Measurements from ENCODE around the gene PSMB3. TPM values are rescaled to one million over a fixed set of nuclear protein-coding genes. Genes with fewer than 3 reads are reported as not detected.
"Not testable (repeated sequence)": the region's sequence is repeated elsewhere in the genome, so short reads cannot be mapped to it uniquely, and the experiment has no call there.

Gene PSMB3
- total and polyA plus RNA-seq, 2 donors (not counting 1 experiment from before 2014, with no cell fraction given) = 210 to 299 TPM

DNA sequence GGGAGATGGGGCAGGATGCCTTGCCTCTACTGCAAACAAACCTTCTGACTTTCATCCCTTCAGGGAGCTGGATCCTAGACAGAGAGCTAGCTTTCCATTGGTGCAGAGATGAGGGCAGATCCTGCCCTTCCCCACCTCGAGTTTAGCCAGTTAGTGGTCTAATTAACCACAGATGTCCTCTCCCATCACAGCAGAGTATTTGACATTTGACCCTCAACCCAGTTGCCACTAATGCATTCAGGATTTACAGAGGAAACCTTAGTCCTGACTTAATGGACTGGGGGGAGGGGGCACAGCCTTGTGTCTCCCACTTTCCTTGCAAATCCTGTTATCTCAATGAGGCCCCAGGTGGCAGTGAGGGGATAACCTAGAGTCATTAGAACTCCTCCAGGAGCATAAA lies 36.6 kb downstream of the PSMB3 start:
- no peaks in the 10 kb centered on the region for H3K27me3 ChIP-seq (ENCODE audit: control insufficient read depth, insufficient read depth, low read length)
- peak overlapping the region; percentile 5 for H3K27ac ChIP-seq (ENCODE audit: insufficient read depth, low read length)
- H3K9me3 ChIP-seq (ENCODE audit: control insufficient read depth, insufficient read depth, low read depth, low read length) = no peaks in the 10 kb centered on the region
- no peak for TF ChIP-seq EZH2 (IDR thresholded peaks at IDR 0.05; ENCODE audit: low read length, missing control alignments)
- TF ChIP-seq, protein P1, sequence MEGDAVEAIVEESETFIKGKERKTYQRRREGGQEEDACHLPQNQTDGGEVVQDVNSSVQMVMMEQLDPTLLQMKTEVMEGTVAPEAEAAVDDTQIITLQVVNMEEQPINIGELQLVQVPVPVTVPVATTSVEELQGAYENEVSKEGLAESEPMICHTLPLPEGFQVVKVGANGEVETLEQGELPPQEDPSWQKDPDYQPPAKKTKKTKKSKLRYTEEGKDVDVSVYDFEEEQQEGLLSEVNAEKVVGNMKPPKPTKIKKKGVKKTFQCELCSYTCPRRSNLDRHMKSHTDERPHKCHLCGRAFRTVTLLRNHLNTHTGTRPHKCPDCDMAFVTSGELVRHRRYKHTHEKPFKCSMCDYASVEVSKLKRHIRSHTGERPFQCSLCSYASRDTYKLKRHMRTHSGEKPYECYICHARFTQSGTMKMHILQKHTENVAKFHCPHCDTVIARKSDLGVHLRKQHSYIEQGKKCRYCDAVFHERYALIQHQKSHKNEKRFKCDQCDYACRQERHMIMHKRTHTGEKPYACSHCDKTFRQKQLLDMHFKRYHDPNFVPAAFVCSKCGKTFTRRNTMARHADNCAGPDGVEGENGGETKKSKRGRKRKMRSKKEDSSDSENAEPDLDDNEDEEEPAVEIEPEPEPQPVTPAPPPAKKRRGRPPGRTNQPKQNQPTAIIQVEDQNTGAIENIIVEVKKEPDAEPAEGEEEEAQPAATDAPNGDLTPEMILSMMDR (conservative IDR thresholded peaks at IDR 0.05 in 1 of 2, IDR thresholded peaks at IDR 0.05 in 1 of 2; ENCODE audit: low read depth in 1 of 2, low read length in 2 of 2) = no peak
- no peak overlapping the region for H2AFZ ChIP-seq (ENCODE audit: low read length)
- H3K4me3 ChIP-seq (replicated peaks in 1 of 4; ENCODE audit: control extremely low read depth in 1 of 4, insufficient read depth in 1 of 4, low read depth in 3 of 4, low read length in 4 of 4) = peak overlapping the region in 1 of 4 experiments; percentile 19
- no peak overlapping the region for H3K9ac ChIP-seq (ENCODE audit: insufficient read depth, low read length)
- peaks cover 6% of the 10 kb centered on the region for H3K4me1 ChIP-seq (ENCODE audit: control insufficient read depth, extremely low read depth, insufficient read depth, low read length)
- peaks cover 36% of the 10 kb centered on the region for H3K79me2 ChIP-seq (ENCODE audit: control insufficient read depth, insufficient read depth, low read length)
- no peaks in the 10 kb centered on the region for H4K20me1 ChIP-seq (ENCODE audit: control insufficient read depth, extremely low read depth, insufficient read depth, low read length)
- peaks cover 16% of the 10 kb centered on the region for H3K36me3 ChIP-seq (ENCODE audit: control insufficient read depth, insufficient read depth, low read length)
- H3K4me2 ChIP-seq (ENCODE audit: extremely low read depth, insufficient read depth, low read length) = peak overlapping the region; percentile 0
- DNase-seq (ENCODE audit: low read depth in 2 of 2) = peak in 1 of 2 donors; percentile 15

DNA sequence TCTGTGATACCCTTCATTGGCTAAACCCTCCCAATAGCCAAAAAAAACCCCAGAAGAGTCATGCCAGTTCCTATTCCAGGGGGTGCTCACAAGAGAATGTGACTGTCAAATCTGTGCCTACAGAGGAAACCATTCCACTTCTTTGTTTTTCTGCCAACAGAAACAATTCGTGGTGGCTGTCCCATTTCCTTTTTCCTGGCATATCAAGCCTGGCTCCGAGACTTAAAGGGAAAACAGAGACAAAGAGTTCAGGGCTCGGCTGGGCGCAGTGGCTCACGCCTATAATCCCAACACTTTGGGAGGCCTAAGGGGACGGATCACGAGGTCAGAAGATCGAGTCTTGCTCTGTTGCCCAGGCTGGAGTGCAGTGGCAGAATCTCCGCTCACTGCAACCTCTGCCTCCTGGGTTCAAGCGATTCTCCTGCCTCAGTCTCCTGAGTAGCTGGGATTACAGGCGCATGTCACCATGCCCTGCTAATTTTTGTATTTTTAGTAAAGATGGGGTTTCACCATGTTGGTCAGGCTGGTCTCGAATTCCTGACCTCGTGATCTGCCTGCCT lies 37.7 kb downstream of the PSMB3 start:
- peaks cover 11% of the 10 kb centered on the region for H3K36me3 ChIP-seq (ENCODE audit: control insufficient read depth, insufficient read depth, low read length)
- not testable (repeated sequence) for DNase-seq (ENCODE audit: low read depth in 2 of 2); H4K20me1 ChIP-seq (ENCODE audit: control insufficient read depth, extremely low read depth, insufficient read depth, low read length); H3K4me3 ChIP-seq (replicated peaks in 1 of 4; ENCODE audit: control extremely low read depth in 1 of 4, insufficient read depth in 1 of 4, low read depth in 3 of 4, low read length in 4 of 4); H3K27me3 ChIP-seq (ENCODE audit: control insufficient read depth, insufficient read depth, low read length); H3K9ac ChIP-seq (ENCODE audit: insufficient read depth, low read length); H3K9me3 ChIP-seq (ENCODE audit: control insufficient read depth, insufficient read depth, low read depth, low read length); H3K4me1 ChIP-seq (ENCODE audit: control insufficient read depth, extremely low read depth, insufficient read depth, low read length); H2AFZ ChIP-seq (ENCODE audit: low read length); H3K4me2 ChIP-seq (ENCODE audit: extremely low read depth, insufficient read depth, low read length)
- H3K27ac ChIP-seq (ENCODE audit: insufficient read depth, low read length) = peak overlapping the region; percentile 30
- peaks cover 39% of the 10 kb centered on the region for H3K79me2 ChIP-seq (ENCODE audit: control insufficient read depth, insufficient read depth, low read length)

DNA sequence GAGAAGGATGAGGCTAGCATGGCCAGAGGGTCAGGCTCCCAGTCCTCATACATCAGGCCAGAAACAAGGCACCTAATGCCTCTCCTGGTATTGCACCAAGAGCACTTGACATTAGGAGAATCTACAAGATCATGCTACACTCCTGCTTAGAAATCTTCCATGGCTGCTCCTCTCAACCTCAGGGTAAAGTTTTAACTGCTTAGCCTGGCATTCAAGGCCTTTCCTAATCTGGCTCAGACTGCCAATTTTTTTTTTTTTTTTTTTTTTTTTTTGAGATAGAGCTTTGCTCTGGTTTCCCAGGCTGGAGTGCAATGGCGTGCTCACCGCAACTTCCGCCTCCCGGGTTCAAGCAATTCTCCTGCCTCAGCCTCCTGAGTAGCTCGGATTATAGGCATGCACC lies 38.6 kb downstream of the PSMB3 start:
- peaks cover 47% of the 10 kb centered on the region for H3K79me2 ChIP-seq (ENCODE audit: control insufficient read depth, insufficient read depth, low read length)
- H3K27ac ChIP-seq (ENCODE audit: insufficient read depth, low read length) = no peak overlapping the region
- no peak for TF ChIP-seq EZH2 (IDR thresholded peaks at IDR 0.05; ENCODE audit: low read length, missing control alignments)
- TF ChIP-seq, protein P1 (conservative IDR thresholded peaks at IDR 0.05 in 1 of 2, IDR thresholded peaks at IDR 0.05 in 1 of 2; ENCODE audit: low read depth in 1 of 2, low read length in 2 of 2) = no peak

More for the DNA sequence above, 38.6 kb downstream of the PSMB3 start:
- Histone ChIP-seq H3K27me3 (ENCODE audit: control insufficient read depth, insufficient read depth, low read length) (no peaks in the 10 kb centered on the region), H3K9me3 (ENCODE audit: control insufficient read depth, insufficient read depth, low read depth, low read length) (no peaks in the 10 kb centered on the region), H3K36me3 (ENCODE audit: control insufficient read depth, insufficient read depth, low read length) (peaks cover 7% of the 10 kb centered on the region), H3K4me1 (ENCODE audit: control insufficient read depth, extremely low read depth, insufficient read depth, low read length) (peaks cover 6% of the 10 kb centered on the region), H3K4me3 (replicated peaks in 1 of 4; ENCODE audit: control extremely low read depth in 1 of 4, insufficient read depth in 1 of 4, low read depth in 3 of 4, low read length in 4 of 4) (no peak overlapping the region), H4K20me1 (ENCODE audit: control insufficient read depth, extremely low read depth, insufficient read depth, low read length) (no peaks in the 10 kb centered on the region), H2AFZ (ENCODE audit: low read length) (no peak overlapping the region), H3K4me2 (ENCODE audit: extremely low read depth, insufficient read depth, low read length) (no peak overlapping the region), H3K9ac (ENCODE audit: insufficient read depth, low read length) (no peak overlapping the region)
- DNase-seq (ENCODE audit: low read depth in 2 of 2) = no peak

All from fibroblast of lung (primary cell).